ENCODE data around the gene DALRD3.
A peak's percentile ranks its signal among the peaks of the same experiment; 100 is the strongest.

DALRD3 gene

DNA sequence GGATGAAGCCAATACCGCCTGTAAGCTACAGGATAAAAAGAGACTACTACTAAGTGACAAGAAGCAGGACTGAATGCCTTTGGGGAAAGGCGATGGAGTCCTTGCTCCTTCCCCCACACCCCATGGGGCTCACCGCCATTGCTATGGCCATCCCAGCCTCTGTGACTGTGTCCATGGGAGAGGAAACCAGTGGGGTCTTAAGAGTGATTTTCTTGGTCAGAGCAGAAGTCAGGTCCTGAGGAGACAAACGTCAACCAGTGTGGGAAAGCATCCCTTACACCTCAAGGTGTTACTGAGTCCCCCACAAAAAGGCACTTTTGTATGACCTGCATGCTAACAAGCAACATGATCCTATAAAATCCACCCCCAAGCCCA lies 9.9 kb upstream of the DALRD3 start:
- ATAC-seq (replicated peaks; ENCODE audit: extremely low read depth, poor library complexity, severe bottlenecking) (no peak), DNase-seq (ENCODE audit: low spot score in 2 of 2) (no peak)
- Mint-ChIP-seq H3K4me1 (peaks cover 28% of the 10 kb centered on the region), H3K4me3 (peak overlapping the region; percentile 87), H3K9me3 (no peaks in the 10 kb centered on the region), H3K27ac (ENCODE audit: low read depth) (peak overlapping the region; percentile 97), H3K36me3 (ENCODE audit: insufficient read depth) (peaks cover 55% of the 10 kb centered on the region), H3K27me3 (no peaks in the 10 kb centered on the region)

- Mint-ChIP-seq H3K27ac (ENCODE audit: low read depth) (peak overlapping the region; percentile 97), H3K4me1 (peaks cover 34% of the 10 kb centered on the region), H3K36me3 (ENCODE audit: insufficient read depth) (peaks cover 56% of the 10 kb centered on the region), H3K9me3 (no peaks in the 10 kb centered on the region), H3K27me3 (no peaks in the 10 kb centered on the region), H3K4me3 (no peak overlapping the region)
- DNase-seq (ENCODE audit: low spot score in 2 of 2) (no peak), ATAC-seq (replicated peaks; ENCODE audit: extremely low read depth, poor library complexity, severe bottlenecking) (no peak)
Observed at GRCh38 chr3:49027634-49028033, 9.3 kb upstream of the DALRD3 start.

GRCh38 chr3:49026536-49026935 lies 8.2 kb upstream of the DALRD3 start:
- Mint-ChIP-seq H3K36me3 (ENCODE audit: insufficient read depth) (peaks cover 51% of the 10 kb centered on the region), H3K4me3 (no peak overlapping the region), H3K27ac (ENCODE audit: low read depth) (no peak overlapping the region), H3K4me1 (peaks cover 39% of the 10 kb centered on the region), H3K27me3 (no peaks in the 10 kb centered on the region), H3K9me3 (no peaks in the 10 kb centered on the region)
- ATAC-seq (replicated peaks; ENCODE audit: extremely low read depth, poor library complexity, severe bottlenecking), result no peak
- DNase-seq (ENCODE audit: low spot score in 2 of 2), result no peak

GRCh38 chr3:49025793-49026520 lies 7.6 kb upstream of the DALRD3 start:
- no peaks in the 10 kb centered on the region for H3K9me3 Mint-ChIP-seq
- H3K4me1 Mint-ChIP-seq, result peaks cover 39% of the 10 kb centered on the region
- H3K36me3 Mint-ChIP-seq (ENCODE audit: insufficient read depth), result peaks cover 53% of the 10 kb centered on the region
- no peak overlapping the region for H3K27ac Mint-ChIP-seq (ENCODE audit: low read depth)
- ATAC-seq (replicated peaks; ENCODE audit: extremely low read depth, poor library complexity, severe bottlenecking) (no peak), DNase-seq (ENCODE audit: low spot score in 2 of 2) (no peak)
- H3K27me3 Mint-ChIP-seq, result no peaks in the 10 kb centered on the region
- no peak overlapping the region for H3K4me3 Mint-ChIP-seq

DNA sequence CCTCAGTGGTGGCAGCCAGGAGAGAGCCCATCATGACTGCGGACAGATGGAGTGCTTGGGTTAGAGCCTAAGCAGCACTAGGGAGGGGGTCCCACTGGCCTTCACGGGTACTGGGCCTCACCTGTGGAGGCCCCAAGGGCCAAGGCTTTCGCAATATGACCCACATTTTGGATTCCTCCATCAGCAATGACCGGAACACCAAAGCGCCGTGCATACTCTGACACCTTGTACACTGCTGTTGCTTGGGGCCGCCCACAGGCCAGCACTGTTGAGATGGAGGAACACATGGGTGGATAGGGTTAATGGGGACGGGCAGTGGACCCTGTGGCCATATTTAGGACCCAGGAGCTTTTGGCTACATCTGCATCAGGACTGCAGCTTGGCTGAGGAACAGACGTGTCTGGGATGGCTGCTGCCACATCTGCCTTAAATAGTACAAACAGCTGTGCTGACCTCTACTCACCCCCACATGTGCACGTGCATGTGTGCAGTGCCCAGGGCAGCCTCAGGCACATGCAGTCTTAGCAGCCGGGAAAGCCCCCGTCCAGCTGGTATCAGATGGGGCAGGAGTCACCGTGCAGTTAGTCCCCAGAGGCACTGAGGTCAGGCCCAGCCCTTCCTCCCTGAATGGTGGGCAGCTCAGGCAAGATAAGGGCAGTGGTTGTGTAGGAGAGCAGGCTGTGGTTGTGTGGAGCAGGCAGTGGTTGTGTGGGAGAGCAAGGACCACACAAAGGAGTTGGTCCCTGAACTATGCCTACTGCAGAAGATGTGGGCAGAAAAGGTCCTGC lies 6.8 kb upstream of the DALRD3 start:
- H3K4me1 Mint-ChIP-seq, result peaks cover 44% of the 10 kb centered on the region
- no peak for ATAC-seq (replicated peaks; ENCODE audit: extremely low read depth, poor library complexity, severe bottlenecking)
- no peak overlapping the region for H3K4me3 Mint-ChIP-seq
- H3K36me3 Mint-ChIP-seq (ENCODE audit: insufficient read depth), result peaks cover 50% of the 10 kb centered on the region
- H3K27ac Mint-ChIP-seq (ENCODE audit: low read depth), result no peak overlapping the region
- H3K9me3 Mint-ChIP-seq, result no peaks in the 10 kb centered on the region
- no peak for DNase-seq (ENCODE audit: low spot score in 2 of 2)
- H3K27me3 Mint-ChIP-seq, result no peaks in the 10 kb centered on the region

- no peak overlapping the region for H3K4me3 Mint-ChIP-seq
- H3K9me3 Mint-ChIP-seq, result no peaks in the 10 kb centered on the region
- no peak overlapping the region for H3K27ac Mint-ChIP-seq (ENCODE audit: low read depth)
- peaks cover 44% of the 10 kb centered on the region for H3K4me1 Mint-ChIP-seq
- DNase-seq (ENCODE audit: low spot score in 2 of 2), result no peak
- no peak for ATAC-seq (replicated peaks; ENCODE audit: extremely low read depth, poor library complexity, severe bottlenecking)
- H3K27me3 Mint-ChIP-seq, result no peaks in the 10 kb centered on the region
- H3K36me3 Mint-ChIP-seq (ENCODE audit: insufficient read depth), result peaks cover 47% of the 10 kb centered on the region
Observed at GRCh38 chr3:49024449-49024848, 6.1 kb upstream of the DALRD3 start.

- H3K4me3 Mint-ChIP-seq, result peak overlapping the region; percentile 98
- no peaks in the 10 kb centered on the region for H3K9me3 Mint-ChIP-seq
- ATAC-seq (replicated peaks; ENCODE audit: extremely low read depth, poor library complexity, severe bottlenecking), result no peak
- peaks cover 41% of the 10 kb centered on the region for H3K36me3 Mint-ChIP-seq (ENCODE audit: insufficient read depth)
- DNase-seq (ENCODE audit: low spot score in 2 of 2), result no peak
- H3K27ac Mint-ChIP-seq (ENCODE audit: low read depth), result no peak overlapping the region
- H3K4me1 Mint-ChIP-seq, result peaks cover 39% of the 10 kb centered on the region
- no peaks in the 10 kb centered on the region for H3K27me3 Mint-ChIP-seq
Observed at GRCh38 chr3:49023775-49024174, 5.4 kb upstream of the DALRD3 start.

DNA sequence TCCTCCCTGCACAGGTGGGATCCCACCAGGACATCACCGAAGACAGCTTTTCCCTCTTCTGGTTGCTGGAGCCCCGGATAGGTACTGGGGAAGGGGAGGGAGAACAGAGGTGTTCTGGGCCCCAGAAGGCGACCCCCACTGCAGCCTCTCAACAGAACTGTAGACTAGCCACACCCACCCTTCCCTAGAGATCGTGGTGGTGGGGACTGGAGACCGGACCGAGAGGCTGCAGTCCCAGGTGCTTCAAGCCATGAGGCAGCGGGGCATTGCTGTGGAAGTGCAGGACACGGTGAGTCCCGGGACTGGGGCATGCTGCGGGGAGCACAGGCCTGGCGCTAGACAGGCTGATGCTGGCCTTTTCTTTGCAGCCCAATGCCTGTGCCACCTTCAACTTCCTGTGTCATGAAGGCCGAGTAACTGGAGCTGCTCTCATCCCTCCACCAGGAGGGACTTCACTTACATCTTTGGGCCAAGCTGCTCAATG lies 4.3 kb upstream of the DALRD3 start:
- Mint-ChIP-seq H3K27me3 (no peaks in the 10 kb centered on the region), H3K27ac (ENCODE audit: low read depth) (peak overlapping the region; percentile 96), H3K36me3 (ENCODE audit: insufficient read depth) (peaks cover 39% of the 10 kb centered on the region), H3K4me1 (peaks cover 35% of the 10 kb centered on the region), H3K4me3 (peak overlapping the region; percentile 98), H3K9me3 (no peaks in the 10 kb centered on the region)
- ATAC-seq (replicated peaks; ENCODE audit: extremely low read depth, poor library complexity, severe bottlenecking) (no peak), DNase-seq (ENCODE audit: low spot score in 2 of 2) (no peak)

- peak within 1 kb of the TSS; percentile 96 for H3K27ac Mint-ChIP-seq (ENCODE audit: low read depth)
- H3K27me3 Mint-ChIP-seq, result no peaks in the 10 kb centered on the region
- H3K4me3 Mint-ChIP-seq, result peak within 1 kb of the TSS; percentile 98
- no peaks in the 10 kb centered on the region for H3K9me3 Mint-ChIP-seq
- ATAC-seq (replicated peaks; ENCODE audit: extremely low read depth, poor library complexity, severe bottlenecking) (peak; percentile 84), DNase-seq (ENCODE audit: low spot score in 2 of 2) (peak; percentile 89 to 92)
- H3K4me1 Mint-ChIP-seq, result peaks cover 35% of the 10 kb centered on the region
- peaks cover 40% of the 10 kb centered on the region for H3K36me3 Mint-ChIP-seq (ENCODE audit: insufficient read depth)
Observed at GRCh38 chr3:49021813-49022687, 3.7 kb upstream of the DALRD3 start, which contains the start of gene NDUFAF3. TSS of gene NDUFAF3 (plus strand) at chr3:49022121. CDS start at chr3:49022145, 24 bp downstream.

DNA sequence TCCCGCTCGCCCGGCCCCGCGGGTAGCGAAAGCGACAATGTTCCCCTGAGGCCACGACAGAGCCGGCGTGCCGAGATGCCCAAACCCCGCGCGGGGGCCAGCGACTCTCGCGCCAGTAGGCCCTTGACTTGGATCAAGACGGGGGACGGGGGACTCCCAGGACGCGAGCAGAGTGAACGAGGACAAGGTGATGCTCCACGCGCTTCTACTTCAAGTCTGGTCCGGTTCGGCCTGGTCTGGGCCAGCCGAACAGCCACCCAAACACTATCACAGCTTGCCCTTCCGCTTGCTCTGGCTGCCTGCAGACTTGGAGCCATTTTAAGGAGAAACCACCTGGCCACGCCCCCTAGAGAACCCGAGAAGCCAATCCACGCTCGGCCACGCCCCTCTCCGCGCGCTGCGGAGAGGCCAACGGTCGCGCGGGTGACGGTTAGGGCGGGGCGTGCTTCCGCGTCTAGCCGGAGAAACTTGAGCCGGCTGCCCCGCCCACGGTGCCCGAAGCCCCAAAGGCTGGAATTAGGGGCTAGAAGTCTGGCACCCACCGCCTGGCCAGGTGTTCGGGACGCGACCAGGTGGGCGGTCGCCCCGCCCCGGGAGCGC lies 2.9 kb upstream of the DALRD3 start:
- Mint-ChIP-seq H3K27me3 (no peaks in the 10 kb centered on the region), H3K4me1 (peaks cover 35% of the 10 kb centered on the region)

GRCh38 chr3:49020330-49021212 lies 2.2 kb upstream of the DALRD3 start:
- H3K27ac Mint-ChIP-seq (ENCODE audit: low read depth), result peak overlapping the region; percentile 96
- H3K27me3 Mint-ChIP-seq, result no peaks in the 10 kb centered on the region
- peaks cover 31% of the 10 kb centered on the region for H3K4me1 Mint-ChIP-seq
- ATAC-seq (replicated peaks; ENCODE audit: extremely low read depth, poor library complexity, severe bottlenecking) (no peak), DNase-seq (ENCODE audit: low spot score in 2 of 2) (no peak)
- no peaks in the 10 kb centered on the region for H3K9me3 Mint-ChIP-seq
- peaks cover 45% of the 10 kb centered on the region for H3K36me3 Mint-ChIP-seq (ENCODE audit: insufficient read depth)
- peak overlapping the region; percentile 98 for H3K4me3 Mint-ChIP-seq

More for the DNA sequence above, 2.9 kb upstream of the DALRD3 start:
- Mint-ChIP-seq H3K4me3 (peak overlapping the region; percentile 98), H3K9me3 (no peaks in the 10 kb centered on the region), H3K36me3 (ENCODE audit: insufficient read depth) (peaks cover 45% of the 10 kb centered on the region), H3K27ac (ENCODE audit: low read depth) (peak overlapping the region; percentile 96)
- ATAC-seq (replicated peaks; ENCODE audit: extremely low read depth, poor library complexity, severe bottlenecking) (peak; percentile 78), DNase-seq (ENCODE audit: low spot score in 2 of 2) (peak; percentile 95 to 97)

Data from central memory CD8-positive, alpha-beta T cell (primary cell).